ENCODE data around the gene CCDC12. TPM values are rescaled to one million over a fixed set of nuclear protein-coding genes. Genes with fewer than 3 reads are reported as not detected.

Gene CCDC12
- total RNA-seq, 1 experiment from 2014 or later, result 31.0 TPM

- DNase-seq (ENCODE audit: low spot score), result no peak
- in situ Hi-C loops (cut with HindIII; ENCODE audit: low sequenced_read_pairs), result no loop called here
These were observed 87.0 kb downstream of the CCDC12 start for GRCh38 chr3:46889381-46890110.

- in situ Hi-C loops (cut with HindIII; ENCODE audit: low sequenced_read_pairs), result no loop called here
- DNase-seq (ENCODE audit: low spot score), result no peak
These were observed 87.8 kb downstream of the CCDC12 start for GRCh38 chr3:46888705-46889104.

- in situ Hi-C loops (cut with HindIII; ENCODE audit: low sequenced_read_pairs), result no loop called here
- no peak for DNase-seq (ENCODE audit: low spot score)
These were observed 88.5 kb downstream of the CCDC12 start for GRCh38 chr3:46887980-46888494.

GRCh38 chr3:46885612-46886011, 90.9 kb downstream of the CCDC12 start:
- in situ Hi-C loops (cut with HindIII; ENCODE audit: low sequenced_read_pairs), result no loop called here

GRCh38 chr3:46884929-46885328, 91.6 kb downstream of the CCDC12 start:
- in situ Hi-C loops (cut with HindIII; ENCODE audit: low sequenced_read_pairs), result no loop called here
- no peak for DNase-seq (ENCODE audit: low spot score)

More at GRCh38 chr3:46885612-46886011, 90.9 kb downstream of the CCDC12 start:
- no peak for DNase-seq (ENCODE audit: low spot score)

GRCh38 chr3:46884427-46884826, 92.1 kb downstream of the CCDC12 start:
- in situ Hi-C loops (cut with HindIII; ENCODE audit: low sequenced_read_pairs), result no loop called here
- DNase-seq (ENCODE audit: low spot score), result no peak

- no peak for DNase-seq (ENCODE audit: low spot score)
- in situ Hi-C loops (cut with HindIII; ENCODE audit: low sequenced_read_pairs), result no loop called here
These were observed 92.7 kb downstream of the CCDC12 start for GRCh38 chr3:46883830-46884185.

- in situ Hi-C loops (cut with HindIII; ENCODE audit: low sequenced_read_pairs), result no loop called here
- no peak for DNase-seq (ENCODE audit: low spot score)
These were observed 93.3 kb downstream of the CCDC12 start for GRCh38 chr3:46883054-46883829.

- in situ Hi-C loops (cut with HindIII; ENCODE audit: low sequenced_read_pairs), result no loop called here
- no peak for DNase-seq (ENCODE audit: low spot score)
These were observed 94.0 kb downstream of the CCDC12 start for GRCh38 chr3:46882377-46883053.

- in situ Hi-C loops (cut with HindIII; ENCODE audit: low sequenced_read_pairs), result no loop called here
- DNase-seq (ENCODE audit: low spot score), result no peak
These were observed 94.8 kb downstream of the CCDC12 start for GRCh38 chr3:46881596-46882376.

- DNase-seq (ENCODE audit: low spot score), result no peak
- in situ Hi-C loops (cut with HindIII; ENCODE audit: low sequenced_read_pairs), result no loop called here
These were observed 95.5 kb downstream of the CCDC12 start for GRCh38 chr3:46880884-46881595.

- no peak for DNase-seq (ENCODE audit: low spot score)
These were observed 97.6 kb downstream of the CCDC12 start for GRCh38 chr3:46878781-46879436.

GRCh38 chr3:46877406-46878125, 99.0 kb downstream of the CCDC12 start, which contains the start of gene PTH1R:
TSS of gene PTH1R (plus strand) at chr3:46877721. CDS start at chr3:46883560, 5,839 bp downstream.
- no peak for DNase-seq (ENCODE audit: low spot score)
- in situ Hi-C loops (cut with HindIII; ENCODE audit: low sequenced_read_pairs), result no loop called here

More at GRCh38 chr3:46878781-46879436, 97.6 kb downstream of the CCDC12 start:
- in situ Hi-C loops (cut with HindIII; ENCODE audit: low sequenced_read_pairs), result no loop called here

GRCh38 chr3:46876313-46877300, 99.9 kb downstream of the CCDC12 start:
- no peak for DNase-seq (ENCODE audit: low spot score)
- in situ Hi-C loops (cut with HindIII; ENCODE audit: low sequenced_read_pairs), result no loop called here

- in situ Hi-C loops (cut with HindIII; ENCODE audit: low sequenced_read_pairs), result no loop called here
- no peak for DNase-seq (ENCODE audit: low spot score)
These were observed 101.0 kb downstream of the CCDC12 start for GRCh38 chr3:46875560-46875959.

GRCh38 chr3:46874430-46874829, 102.1 kb downstream of the CCDC12 start:
- in situ Hi-C loops (cut with HindIII; ENCODE audit: low sequenced_read_pairs), result no loop called here
- no peak for DNase-seq (ENCODE audit: low spot score)

Data from G401 (cell line).